ENCODE results near the gene POLR1B. TPM values are rescaled to one million over a fixed set of nuclear protein-coding genes. Genes with fewer than 3 reads are reported as not detected.

POLR1B gene, protein sequence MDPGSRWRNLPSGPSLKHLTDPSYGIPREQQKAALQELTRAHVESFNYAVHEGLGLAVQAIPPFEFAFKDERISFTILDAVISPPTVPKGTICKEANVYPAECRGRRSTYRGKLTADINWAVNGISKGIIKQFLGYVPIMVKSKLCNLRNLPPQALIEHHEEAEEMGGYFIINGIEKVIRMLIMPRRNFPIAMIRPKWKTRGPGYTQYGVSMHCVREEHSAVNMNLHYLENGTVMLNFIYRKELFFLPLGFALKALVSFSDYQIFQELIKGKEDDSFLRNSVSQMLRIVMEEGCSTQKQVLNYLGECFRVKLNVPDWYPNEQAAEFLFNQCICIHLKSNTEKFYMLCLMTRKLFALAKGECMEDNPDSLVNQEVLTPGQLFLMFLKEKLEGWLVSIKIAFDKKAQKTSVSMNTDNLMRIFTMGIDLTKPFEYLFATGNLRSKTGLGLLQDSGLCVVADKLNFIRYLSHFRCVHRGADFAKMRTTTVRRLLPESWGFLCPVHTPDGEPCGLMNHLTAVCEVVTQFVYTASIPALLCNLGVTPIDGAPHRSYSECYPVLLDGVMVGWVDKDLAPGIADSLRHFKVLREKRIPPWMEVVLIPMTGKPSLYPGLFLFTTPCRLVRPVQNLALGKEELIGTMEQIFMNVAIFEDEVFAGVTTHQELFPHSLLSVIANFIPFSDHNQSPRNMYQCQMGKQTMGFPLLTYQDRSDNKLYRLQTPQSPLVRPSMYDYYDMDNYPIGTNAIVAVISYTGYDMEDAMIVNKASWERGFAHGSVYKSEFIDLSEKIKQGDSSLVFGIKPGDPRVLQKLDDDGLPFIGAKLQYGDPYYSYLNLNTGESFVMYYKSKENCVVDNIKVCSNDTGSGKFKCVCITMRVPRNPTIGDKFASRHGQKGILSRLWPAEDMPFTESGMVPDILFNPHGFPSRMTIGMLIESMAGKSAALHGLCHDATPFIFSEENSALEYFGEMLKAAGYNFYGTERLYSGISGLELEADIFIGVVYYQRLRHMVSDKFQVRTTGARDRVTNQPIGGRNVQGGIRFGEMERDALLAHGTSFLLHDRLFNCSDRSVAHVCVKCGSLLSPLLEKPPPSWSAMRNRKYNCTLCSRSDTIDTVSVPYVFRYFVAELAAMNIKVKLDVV
- 25.4 and 33.2 TPM in 2 replicates for total RNA-seq

DNA sequence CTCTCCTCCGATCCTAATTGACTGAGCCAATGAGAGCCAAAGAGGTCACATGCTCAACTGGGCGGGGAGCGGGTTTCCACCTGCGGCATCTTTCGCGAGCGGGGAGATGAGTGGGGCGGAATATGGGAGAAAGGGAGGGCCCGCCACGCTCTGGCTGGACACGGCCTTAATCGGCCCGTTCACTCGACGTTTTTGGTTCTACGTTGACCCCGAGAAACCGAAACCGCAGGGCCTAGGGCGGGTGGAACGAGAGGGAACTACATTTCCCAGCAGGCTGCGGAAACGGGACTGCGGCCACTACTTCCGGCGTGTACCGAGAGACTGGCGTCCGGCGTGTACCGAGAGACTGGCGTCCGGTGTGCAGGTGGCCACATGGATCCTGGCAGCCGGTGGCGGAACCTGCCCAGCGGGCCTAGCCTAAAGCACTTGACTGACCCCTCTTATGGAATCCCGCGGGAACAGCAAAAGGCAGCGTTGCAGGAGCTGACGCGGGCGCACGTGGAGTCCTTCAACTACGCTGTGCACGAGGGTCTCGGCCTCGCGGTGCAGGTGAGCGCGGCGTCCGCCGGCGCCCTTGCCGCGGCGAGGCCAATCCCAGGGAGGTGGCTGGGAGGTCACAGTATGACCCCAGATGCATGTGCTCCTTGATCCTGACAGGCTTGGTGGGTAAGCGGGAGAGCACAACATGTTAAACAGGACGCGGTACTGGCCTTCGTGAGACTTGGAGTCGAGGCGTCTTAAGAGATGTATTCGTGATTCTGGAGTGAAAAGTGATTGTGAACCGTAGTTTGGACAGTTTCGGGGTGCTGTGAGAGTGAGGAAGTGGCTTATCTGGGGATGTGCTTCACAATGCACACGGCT is at the start of gene POLR1B:
TSS of gene POLR1B (plus strand) at position 343 of the 861 bp plus-strand sequence. CDS start at position 373, 30 bp downstream.

DNA sequence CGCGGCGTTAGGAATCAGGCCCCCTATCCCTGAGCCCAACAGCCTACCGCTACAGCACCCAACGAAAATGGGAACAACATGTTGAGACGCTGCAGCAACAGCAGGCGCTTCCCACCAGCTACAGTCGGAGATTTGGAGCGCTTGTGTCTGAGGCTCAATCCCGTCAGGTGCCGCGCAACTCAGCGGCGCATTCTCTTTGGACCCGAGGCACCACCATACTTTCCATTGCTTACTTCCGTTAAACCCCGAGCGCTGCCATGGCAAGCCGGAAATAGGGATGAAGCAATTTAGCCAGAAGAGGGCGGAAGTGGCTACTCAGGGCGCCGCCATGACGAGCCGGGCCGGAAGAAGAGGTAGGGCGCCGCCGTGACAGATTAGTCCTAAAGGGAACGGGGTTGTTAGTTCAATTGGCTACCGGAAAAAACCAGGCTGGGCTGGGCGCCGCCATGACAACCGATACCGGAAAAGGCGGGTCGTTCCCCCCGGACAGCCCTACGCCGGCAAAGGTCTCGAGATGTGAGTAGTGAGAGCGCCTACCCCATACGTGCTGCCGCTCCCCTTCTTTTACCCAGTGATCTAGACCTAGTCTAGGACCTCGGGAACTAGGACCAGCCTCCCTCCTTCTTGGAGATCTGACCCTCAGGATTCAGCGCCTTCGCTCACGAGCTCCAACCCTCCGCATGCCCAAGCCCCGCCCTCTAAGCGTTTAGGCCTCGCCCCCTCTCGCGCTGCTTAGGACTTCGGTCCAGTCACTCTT is 42.0 kb downstream of the POLR1B start, which contains the start of gene CHCHD5:
TSS of gene CHCHD5 (plus strand) at position 476 of the 757 bp plus-strand sequence. CDS start at position 515, 39 bp downstream.

Small RNA genes lying within 50 kb of the gene (small RNA-seq; reads per million reads assigned to genes)
- not detected for gene RF00019

Other genes with a start within 250 kb of the POLR1B start
- gene RGPD8, start 108.8 kb upstream of the POLR1B start, total RNA-seq = 3.7 and 5.9 TPM in 2 replicates
- 48.1 and 80.0 TPM in 2 replicates for gene TTL, start 60.3 kb upstream of the POLR1B start, total RNA-seq
- gene CHCHD5, start 42.1 kb downstream of the POLR1B start, total RNA-seq = 8.4 and 8.8 TPM in 2 replicates
- 92.6 and 160 TPM in 2 replicates for gene SLC20A1, start 103.5 kb downstream of the POLR1B start, total RNA-seq
- not detected in 2 replicates for gene NT5DC4, start 178.6 kb downstream of the POLR1B start, total RNA-seq
- 8.5 and 16.8 TPM in 2 replicates for gene CKAP2L, start 222.1 kb downstream of the POLR1B start, total RNA-seq
- gene IL1A, start 242.0 kb downstream of the POLR1B start, total RNA-seq = not detected in 2 replicates

Measured in subcutaneous preadipocyte (primary cell).